HG02981 (cell line): Measurements from ENCODE around the gene SLC2A13.

ENCODE experiments used
- ATAC-seq: cut with Tn5 transposase; IDR thresholded peaks from one replicate; pipeline ENCODE4 v1.9.1; 2021; ENCODE audit warnings: mild to moderate bottlenecking, moderate library complexity; ENCODE audit not compliant: unreplicated experiment

Gene SLC2A13

DNA sequence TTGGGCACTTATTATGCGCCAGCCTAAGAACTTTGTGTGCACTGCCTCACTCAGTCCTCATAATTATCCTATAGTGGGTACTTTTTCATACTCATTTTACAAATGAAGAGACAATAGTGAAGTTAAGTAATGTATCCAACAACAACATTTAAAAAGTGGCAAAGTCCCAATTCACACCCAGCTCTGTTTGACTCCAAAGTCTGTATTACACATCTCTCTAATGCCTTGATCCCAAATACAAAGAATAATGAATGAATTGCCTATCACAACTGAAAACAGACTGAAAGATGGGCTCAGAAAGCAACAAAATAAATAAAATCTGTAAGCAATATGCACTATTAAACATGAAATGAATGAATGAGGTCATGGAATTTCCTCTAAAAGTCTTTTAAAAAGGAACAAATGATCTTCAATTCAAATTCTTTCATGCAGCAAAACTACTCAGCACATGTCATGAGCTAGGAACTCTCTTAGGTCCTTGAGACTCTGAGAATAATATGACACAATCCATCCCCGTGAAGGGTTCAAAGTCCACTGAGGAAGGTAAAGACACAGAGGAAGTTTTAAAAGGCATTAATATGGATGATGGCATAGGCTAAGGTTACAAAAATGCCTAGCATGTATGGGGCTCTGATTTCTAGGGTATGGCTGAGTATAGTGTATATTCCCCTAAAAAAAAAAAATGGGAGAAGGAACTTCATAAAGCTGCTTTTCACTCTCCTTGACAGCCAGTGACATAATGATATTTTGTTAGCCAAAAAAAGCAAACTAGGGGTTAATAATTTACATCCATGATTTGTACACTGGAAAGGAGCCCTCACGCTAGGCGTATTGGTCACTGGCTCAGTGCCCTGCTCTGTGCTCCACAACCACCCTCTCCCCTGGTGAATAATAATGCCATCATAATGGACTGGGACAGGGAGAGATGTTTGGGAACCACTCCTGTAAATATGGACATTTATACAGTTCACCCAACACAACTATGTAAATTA is 103.4 kb downstream of the SLC2A13 start:
- ATAC-seq: no peak

DNA sequence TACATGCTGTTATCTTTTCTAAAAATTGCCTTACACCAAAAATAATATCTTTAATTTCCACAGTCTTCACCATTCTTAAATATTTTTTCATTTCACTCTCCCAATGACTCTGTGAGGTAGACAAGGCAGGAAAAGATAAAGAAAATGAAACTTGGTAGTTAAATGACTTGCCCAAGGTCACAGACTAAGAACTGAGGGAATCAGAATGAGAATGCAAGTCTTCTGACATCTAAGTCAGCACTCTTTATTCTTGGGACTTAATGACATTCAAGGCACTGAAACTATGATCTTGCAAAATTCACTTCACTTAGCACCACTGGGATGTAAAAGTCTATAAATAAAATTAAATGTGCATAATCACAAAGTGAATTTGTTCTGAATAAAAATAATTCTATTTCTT is 104.5 kb downstream of the SLC2A13 start:
- no peak for ATAC-seq

DNA sequence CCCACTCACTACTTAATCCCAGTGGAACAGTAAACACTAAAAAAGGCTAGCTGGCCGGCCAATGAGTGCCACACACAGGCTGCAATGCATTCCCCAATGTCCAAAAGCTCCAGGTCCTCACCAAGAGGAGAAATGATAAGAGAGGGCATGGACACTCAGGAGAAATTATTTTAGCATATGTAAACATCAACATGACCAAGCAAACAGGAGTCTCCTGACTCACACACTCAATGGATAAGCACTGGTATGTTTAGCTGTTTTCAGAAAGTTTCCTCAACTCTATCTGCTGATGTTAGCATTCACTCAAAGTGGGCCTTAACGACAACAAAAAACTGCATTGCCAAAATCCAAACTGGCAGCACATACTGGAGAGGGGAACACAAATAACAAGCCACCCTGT is 105.0 kb downstream of the SLC2A13 start:
- ATAC-seq: no peak

GRCh38 chr12:39993268-39993667 is 112.6 kb downstream of the SLC2A13 start:
- no peak for ATAC-seq

DNA sequence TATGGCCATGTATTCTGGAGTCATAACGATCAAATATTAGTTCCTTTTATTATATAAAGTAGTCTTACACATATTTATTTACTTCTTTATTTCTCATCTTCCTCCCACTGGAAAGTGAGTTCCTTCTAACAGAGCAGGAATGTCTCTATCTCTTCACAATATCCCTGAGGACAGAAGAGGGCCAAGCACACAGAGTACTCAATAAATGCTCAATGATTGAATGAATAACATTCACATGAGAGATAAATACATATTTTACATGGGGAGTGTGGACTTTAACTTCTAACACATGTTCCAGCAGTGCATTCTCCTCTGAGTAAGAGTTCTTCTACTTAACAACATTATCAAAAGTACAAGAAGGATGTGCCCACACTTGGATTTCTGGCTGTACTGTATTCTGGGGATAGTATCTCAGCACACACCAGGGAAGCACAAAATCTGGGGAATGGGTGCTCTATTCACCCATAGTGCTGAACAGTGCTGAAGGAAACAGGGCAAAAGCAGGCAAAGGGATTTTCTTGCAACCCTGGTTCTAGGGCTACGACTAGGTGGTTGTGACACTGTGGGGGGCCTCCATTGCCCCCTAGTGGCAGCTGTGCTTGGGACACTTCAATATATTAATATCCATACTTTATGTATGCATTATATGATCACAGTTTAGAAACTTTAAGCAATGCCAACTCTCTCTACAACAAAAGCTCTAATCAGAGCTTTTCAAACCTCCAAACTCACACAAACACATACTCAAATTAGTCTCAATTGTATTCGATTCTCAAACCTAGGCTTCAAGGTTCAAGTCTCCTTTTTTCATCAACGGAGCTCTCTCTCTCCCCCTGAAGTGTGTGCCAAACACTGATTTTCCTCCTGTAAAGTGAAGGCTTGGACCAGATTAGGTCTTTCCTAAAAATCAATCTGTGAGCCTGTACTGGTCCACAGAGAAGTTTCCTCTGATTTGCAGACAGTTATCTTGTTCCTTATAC is 115.5 kb downstream of the SLC2A13 start:
- ATAC-seq: peak; percentile 95

- no peak for ATAC-seq
Measured at GRCh38 chr12:39989501-39989900, 116.4 kb downstream of the SLC2A13 start.

- no peak for ATAC-seq
Measured at GRCh38 chr12:39988574-39988973, 117.3 kb downstream of the SLC2A13 start.

DNA sequence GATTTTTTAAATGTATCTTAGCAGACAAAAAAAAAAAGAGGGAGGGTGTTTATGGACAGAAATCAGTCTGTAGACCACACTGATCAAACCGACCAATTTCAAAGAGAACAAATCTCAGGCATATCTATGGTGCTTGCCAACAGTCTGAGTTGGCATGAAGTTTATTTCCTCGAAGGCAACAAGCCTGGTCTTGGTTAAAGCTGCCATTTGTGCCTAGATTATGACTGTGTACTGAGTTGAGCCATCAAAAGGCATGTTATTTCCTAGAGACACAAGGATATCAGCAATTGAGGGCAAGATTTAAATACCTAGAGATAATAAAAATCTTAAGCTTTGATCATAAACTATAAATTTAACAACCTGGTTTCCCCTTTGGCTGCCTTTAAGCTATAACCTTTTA is 119.2 kb downstream of the SLC2A13 start:
- no peak for ATAC-seq

GRCh38 chr12:39984670-39985069 is 121.2 kb downstream of the SLC2A13 start:
- ATAC-seq: no peak

- ATAC-seq: no peak
Measured at GRCh38 chr12:39975374-39975918, 130.4 kb downstream of the SLC2A13 start.

- ATAC-seq: no peak
Measured at GRCh38 chr12:39972119-39972518, 133.8 kb downstream of the SLC2A13 start.

- ATAC-seq: no peak
Measured at GRCh38 chr12:39971348-39971747, 134.5 kb downstream of the SLC2A13 start.

DNA sequence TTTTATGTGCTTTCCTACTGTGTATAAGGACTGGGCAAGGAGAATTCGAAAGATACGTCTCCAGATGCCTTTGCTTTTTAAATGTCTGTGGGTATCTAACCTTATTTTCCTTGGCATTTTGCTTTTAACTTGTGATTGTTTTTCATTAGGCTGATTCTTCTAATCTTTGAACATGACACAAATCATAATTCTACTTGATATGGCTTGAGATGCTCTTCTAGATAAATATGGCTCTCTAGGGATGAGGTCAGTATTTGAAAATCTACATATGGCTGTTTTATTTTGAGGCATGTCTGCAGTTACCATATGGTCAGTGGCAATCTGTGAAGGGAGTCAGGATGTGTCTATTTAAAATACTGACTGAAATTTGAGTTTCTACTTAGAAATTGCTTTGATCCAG is 139.2 kb downstream of the SLC2A13 start:
- ATAC-seq: no peak

GRCh38 chr12:39966256-39966655 is 139.6 kb downstream of the SLC2A13 start:
- ATAC-seq: no peak

DNA sequence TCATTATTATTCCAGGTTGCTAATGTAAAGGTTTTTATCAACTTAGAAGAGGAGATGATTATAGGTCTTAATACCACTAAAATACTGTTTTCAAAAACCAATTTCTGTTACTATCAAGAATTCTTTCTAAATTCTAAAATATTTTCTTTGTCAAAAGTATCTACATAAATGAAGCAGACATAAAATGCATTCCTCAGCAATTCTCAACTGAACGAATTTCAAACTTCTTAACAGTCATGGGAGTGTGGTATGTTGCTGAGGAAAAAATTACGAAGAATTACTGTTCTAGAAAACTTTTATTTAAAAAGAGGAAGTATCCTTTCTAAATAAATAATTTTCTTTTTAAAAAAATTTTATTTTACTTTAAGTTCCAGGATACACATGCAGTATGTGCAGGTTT is 146.4 kb downstream of the SLC2A13 start:
- ATAC-seq: no peak

GRCh38 chr12:39959031-39959430 is 146.8 kb downstream of the SLC2A13 start:
- no peak for ATAC-seq

- ATAC-seq: no peak
Measured at GRCh38 chr12:39958377-39958776, 147.5 kb downstream of the SLC2A13 start.

- no peak for ATAC-seq
Measured at GRCh38 chr12:39956725-39957124, 149.2 kb downstream of the SLC2A13 start.

- ATAC-seq: no peak
Measured at GRCh38 chr12:39946361-39947280, 159.3 kb downstream of the SLC2A13 start.

- ATAC-seq: no peak
Measured at GRCh38 chr12:39937119-39937518, 168.8 kb downstream of the SLC2A13 start.
